SK-N-SH treated with all-trans-retinoic acid at 6 μM for 48 hours (cell line): ENCODE measurements around the gene WNT3.

ENCODE experiments used
- ATAC-seq: fragments of 200-7000 bp; cut with Tn5 transposase; 3 replicates; pipeline ENCODE4 v1.9.1; 2020; ENCODE audit warnings: mild to moderate bottlenecking, moderate library complexity
- ARNTL ChIP-seq: fragments of 450-650 bp; formaldehyde crosslinking; IDR thresholded peaks from 2 replicates; pipeline ENCODE4 v1.5.0; 2020; ENCODE audit warnings: low read depth, mild to moderate bottlenecking, moderate library complexity, borderline replicate concordance
- BACH2 ChIP-seq: fragments of 250-450 bp; sonication (Bioruptor Pico); IDR thresholded peaks from 2 replicates; pipeline ENCODE4 v1.9.0; 2021; ENCODE audit warnings: mild to moderate bottlenecking, borderline replicate concordance
- CREB5 ChIP-seq: fragments of 250-450 bp; sonication (Bioruptor Pico); IDR thresholded peaks from 2 replicates; pipeline ENCODE4 v1.5.1; 2020; ENCODE audit warnings: low read depth, mild to moderate bottlenecking, moderate library complexity
- CSDC2 ChIP-seq: fragments of 250-450 bp; sonication (Bioruptor Pico); IDR thresholded peaks from 2 replicates; pipeline ENCODE4 v1.5.0; 2020; ENCODE audit warnings: mild to moderate bottlenecking, moderate library complexity
- ISL1 ChIP-seq: fragments of 250-450 bp; sonication (Bioruptor Pico); IDR thresholded peaks from 2 replicates; pipeline ENCODE4 v2.1.2; 2022; ENCODE audit warnings: mild to moderate bottlenecking, moderate library complexity
- OSR1 ChIP-seq: fragments of 250-450 bp; sonication (Bioruptor Pico); IDR thresholded peaks from 2 replicates; pipeline ENCODE4 v1.8.0; 2022; ENCODE audit warnings: moderate library complexity, mild to moderate bottlenecking, inconsistent platforms
- PATZ1 ChIP-seq: fragments of 250-450 bp; sonication (Bioruptor Pico); IDR thresholded peaks from 2 replicates; pipeline ENCODE4 v1.8.0; 2020; ENCODE audit warnings: mild to moderate bottlenecking, moderate library complexity, borderline replicate concordance
- PPARA ChIP-seq: fragments of 250-450 bp; sonication (Bioruptor Pico); IDR thresholded peaks from 2 replicates; pipeline ENCODE4 v1.5.0; 2020; ENCODE audit warnings: mild to moderate bottlenecking, borderline replicate concordance
- RARB ChIP-seq: fragments of 250-450 bp; sonication (Bioruptor Pico); IDR thresholded peaks from 2 replicates; pipeline ENCODE4 v1.8.0; 2021; ENCODE audit warnings: mild to moderate bottlenecking, moderate library complexity
- SNAI2 ChIP-seq: fragments of 250-450 bp; sonication (Bioruptor Pico); IDR thresholded peaks from 2 replicates; pipeline ENCODE4 v1.5.0; 2020; ENCODE audit warnings: mild to moderate bottlenecking, moderate library complexity
- TCF4 ChIP-seq: fragments of 250-450 bp; sonication (Bioruptor Pico); IDR thresholded peaks from 2 replicates; pipeline ENCODE4 v1.8.0; 2021; ENCODE audit warnings: mild to moderate bottlenecking, moderate library complexity, borderline replicate concordance
- TOX ChIP-seq: fragments of 250-450 bp; sonication (Bioruptor Pico); IDR thresholded peaks from 2 replicates; pipeline ENCODE4 v1.8.0; 2021; ENCODE audit warnings: mild to moderate bottlenecking, moderate library complexity, borderline replicate concordance
- ZC3H10 ChIP-seq: fragments of 250-450 bp; sonication (Bioruptor Pico); IDR thresholded peaks from 2 replicates; pipeline ENCODE4 v1.5.1; 2021; ENCODE audit warnings: mild to moderate bottlenecking, moderate library complexity
- ZFP3 ChIP-seq: fragments of 250-450 bp; sonication (Bioruptor Pico); IDR thresholded peaks from 2 replicates; pipeline ENCODE4 v1.5.0; 2020; ENCODE audit warnings: mild to moderate bottlenecking, moderate library complexity
- ZFP30 ChIP-seq: fragments of 450-650 bp; formaldehyde crosslinking; IDR thresholded peaks from 2 replicates; pipeline ENCODE4 v1.5.0; 2022; ENCODE audit warnings: mild to moderate bottlenecking, moderate library complexity
- ZNF565 ChIP-seq: fragments of 450-650 bp; formaldehyde crosslinking; conservative IDR thresholded peaks from 2 replicates; pipeline ENCODE4 v1.5.0; 2020; ENCODE audit warnings: low read depth, mild to moderate bottlenecking, moderate library complexity
- ZNF70 ChIP-seq: fragments of 450-650 bp; formaldehyde crosslinking; IDR thresholded peaks from 2 replicates; pipeline ENCODE4 v1.5.0; 2020; ENCODE audit warnings: mild to moderate bottlenecking, moderate library complexity
- ZNF8 ChIP-seq: fragments of 450-650 bp; formaldehyde crosslinking; IDR thresholded peaks from 2 replicates; pipeline ENCODE4 v1.5.0; 2020; ENCODE audit warnings: mild to moderate bottlenecking, moderate library complexity
- TF ChIP-seq, protein P1 (sequence below): fragments of 250-450 bp; sonication (Bioruptor Pico); IDR thresholded peaks from 2 replicates; pipeline ENCODE4 v1.5.1; 2021; ENCODE audit warnings: mild to moderate bottlenecking, moderate library complexity
- TF ChIP-seq, protein P2 (sequence below): fragments of 250-450 bp; sonication (Bioruptor Pico); IDR thresholded peaks from 2 replicates; pipeline ENCODE4 v1.8.0; 2021; ENCODE audit warnings: low read depth, mild to moderate bottlenecking, moderate library complexity, borderline replicate concordance

Gene WNT3

GRCh38 chr17:46745376-46745775, 73.1 kb downstream of the WNT3 start:
- TF ChIP-seq PPARA = no peak
- TF ChIP-seq TOX (CRISPR knock-in tag) = no peak

DNA sequence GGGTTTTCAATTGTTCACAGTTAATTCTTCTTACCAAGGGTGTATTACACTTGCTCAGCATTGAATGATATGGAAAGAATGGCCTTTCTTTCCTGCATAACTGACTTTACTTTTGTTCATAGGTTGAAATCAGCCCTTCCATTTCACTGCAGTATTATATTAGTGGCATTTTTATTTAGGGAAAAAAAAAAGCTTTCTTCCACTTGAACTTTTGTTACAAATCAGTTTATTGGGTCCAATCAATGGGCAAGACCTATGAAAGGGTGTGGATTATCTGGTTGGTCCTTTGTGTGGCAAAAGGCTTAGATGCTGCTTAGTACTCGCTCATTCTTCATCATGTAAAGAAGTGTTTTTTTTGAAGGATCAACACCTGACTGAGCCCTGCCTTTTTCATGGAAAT, 74.1 kb downstream of the WNT3 start:
- no peak for TF ChIP-seq ZFP3 (CRISPR knock-in tag)
- ATAC-seq = no peak

More at GRCh38 chr17:46745376-46745775, 73.1 kb downstream of the WNT3 start:
- no peak for ATAC-seq

GRCh38 chr17:46742565-46743270, 75.8 kb downstream of the WNT3 start:
- ATAC-seq = peak; percentile 96
- TF ChIP-seq RARB (CRISPR knock-in tag) = no peak
- no peak for TF ChIP-seq ZNF565
- no peak for TF ChIP-seq ZFP3 (CRISPR knock-in tag)
- TF ChIP-seq CSDC2 (CRISPR knock-in tag) = no peak
- TF ChIP-seq ZC3H10 (CRISPR knock-in tag) = no peak
- no peak for TF ChIP-seq OSR1
- no peak for TF ChIP-seq TCF4 (CRISPR knock-in tag)
- no peak for TF ChIP-seq ZNF70 (CRISPR knock-in tag)
- no peak for TF ChIP-seq BACH2 (CRISPR knock-in tag)
- no peak for TF ChIP-seq ISL1 (CRISPR knock-in tag)
- no peak for TF ChIP-seq ZNF8
- TF ChIP-seq, protein P1, sequence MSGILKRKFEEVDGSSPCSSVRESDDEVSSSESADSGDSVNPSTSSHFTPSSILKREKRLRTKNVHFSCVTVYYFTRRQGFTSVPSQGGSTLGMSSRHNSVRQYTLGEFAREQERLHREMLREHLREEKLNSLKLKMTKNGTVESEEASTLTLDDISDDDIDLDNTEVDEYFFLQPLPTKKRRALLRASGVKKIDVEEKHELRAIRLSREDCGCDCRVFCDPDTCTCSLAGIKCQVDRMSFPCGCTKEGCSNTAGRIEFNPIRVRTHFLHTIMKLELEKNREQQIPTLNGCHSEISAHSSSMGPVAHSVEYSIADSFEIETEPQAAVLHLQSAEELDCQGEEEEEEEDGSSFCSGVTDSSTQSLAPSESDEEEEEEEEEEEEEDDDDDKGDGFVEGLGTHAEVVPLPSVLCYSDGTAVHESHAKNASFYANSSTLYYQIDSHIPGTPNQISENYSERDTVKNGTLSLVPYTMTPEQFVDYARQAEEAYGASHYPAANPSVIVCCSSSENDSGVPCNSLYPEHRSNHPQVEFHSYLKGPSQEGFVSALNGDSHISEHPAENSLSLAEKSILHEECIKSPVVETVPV (CRISPR knock-in tag) = no peak
- no peak for TF ChIP-seq PATZ1 (CRISPR knock-in tag)
- no peak for TF ChIP-seq CREB5
- no peak for TF ChIP-seq PPARA
- no peak for TF ChIP-seq TOX (CRISPR knock-in tag)

DNA sequence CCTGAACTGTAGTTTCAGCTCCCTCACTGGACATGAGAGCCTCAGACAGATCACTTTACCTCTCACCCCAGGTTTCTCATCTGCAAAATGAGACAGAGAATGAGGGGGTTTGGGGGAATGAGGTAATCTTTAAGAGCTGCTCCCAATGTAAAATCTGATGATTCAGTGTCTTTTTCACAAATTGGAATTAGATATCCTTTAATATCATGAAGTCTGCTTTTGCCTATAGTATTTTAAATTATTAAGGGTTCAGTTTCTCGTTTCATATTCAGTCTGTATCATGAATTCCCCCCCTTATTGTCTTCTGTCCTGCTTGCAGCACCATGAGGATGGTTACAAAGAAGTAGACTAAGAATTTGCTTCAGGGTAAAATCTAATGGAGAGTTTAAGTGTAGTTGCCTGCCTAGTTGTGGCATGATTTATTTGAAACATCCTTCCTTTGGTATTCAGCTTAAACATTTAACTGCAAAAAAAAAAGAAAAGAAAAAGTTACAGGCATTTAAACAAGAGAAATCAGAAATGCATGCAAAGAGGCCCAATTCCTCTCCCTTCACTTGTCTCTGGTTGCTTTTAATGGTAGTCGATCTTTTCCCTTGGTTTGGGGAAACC, 77.3 kb downstream of the WNT3 start:
- ATAC-seq = no peak
- TF ChIP-seq OSR1 = no peak
- TF ChIP-seq ARNTL (CRISPR knock-in tag) = no peak
- TF ChIP-seq, protein P1 (CRISPR knock-in tag) = no peak
- TF ChIP-seq ZFP3 (CRISPR knock-in tag) = no peak
- TF ChIP-seq CSDC2 (CRISPR knock-in tag) = no peak
- no peak for TF ChIP-seq ZNF565
- no peak for TF ChIP-seq ZFP30 (CRISPR knock-in tag)
- no peak for TF ChIP-seq PPARA
- no peak for TF ChIP-seq CREB5
- TF ChIP-seq PATZ1 (CRISPR knock-in tag) = no peak
- no peak for TF ChIP-seq ZC3H10 (CRISPR knock-in tag)
- no peak for TF ChIP-seq SNAI2
- TF ChIP-seq, protein P2, sequence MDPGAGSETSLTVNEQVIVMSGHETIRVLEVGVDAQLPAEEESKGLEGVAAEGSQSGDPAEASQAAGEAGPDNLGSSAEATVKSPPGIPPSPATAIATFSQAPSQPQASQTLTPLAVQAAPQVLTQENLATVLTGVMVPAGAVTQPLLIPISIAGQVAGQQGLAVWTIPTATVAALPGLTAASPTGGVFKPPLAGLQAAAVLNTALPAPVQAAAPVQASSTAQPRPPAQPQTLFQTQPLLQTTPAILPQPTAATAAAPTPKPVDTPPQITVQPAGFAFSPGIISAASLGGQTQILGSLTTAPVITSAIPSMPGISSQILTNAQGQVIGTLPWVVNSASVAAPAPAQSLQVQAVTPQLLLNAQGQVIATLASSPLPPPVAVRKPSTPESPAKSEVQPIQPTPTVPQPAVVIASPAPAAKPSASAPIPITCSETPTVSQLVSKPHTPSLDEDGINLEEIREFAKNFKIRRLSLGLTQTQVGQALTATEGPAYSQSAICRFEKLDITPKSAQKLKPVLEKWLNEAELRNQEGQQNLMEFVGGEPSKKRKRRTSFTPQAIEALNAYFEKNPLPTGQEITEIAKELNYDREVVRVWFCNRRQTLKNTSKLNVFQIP (CRISPR knock-in tag) = no peak
- no peak for TF ChIP-seq ISL1 (CRISPR knock-in tag)
